SK-N-SH (cell line): ENCODE measurements around the gene GLIS1.

Experiments used
- EZH2phosphoT487 ChIP-seq: fragments of 200-600 bp; sonication (generic); IDR thresholded peaks from 2 replicates; pipeline ENCODE4 v1.6.1; 2017; ENCODE audit warnings: low read depth, mixed run types, mild to moderate bottlenecking, antibody characterized with exemption, moderate library complexity, borderline replicate concordance
- FOXM1 ChIP-seq: IDR thresholded peaks from 2 replicates; pipeline ENCODE4 v1.4.0; 2012; ENCODE audit warnings: low read depth, mild to moderate bottlenecking
- GATA2 ChIP-seq: sonication (generic); formaldehyde crosslinking; IDR thresholded peaks from 2 replicates; pipeline ENCODE4 v1.5.0; 2020; ENCODE audit warnings: mild to moderate bottlenecking, missing genetic modification reagents
- NFIC ChIP-seq: IDR thresholded peaks from 2 replicates; pipeline ENCODE4 v1.4.0; 2012; ENCODE audit warnings: borderline replicate concordance
- NRF1 ChIP-seq: IDR thresholded peaks from 2 replicates; pipeline ENCODE4 v1.6.1; 2012; ENCODE audit warnings: low read depth, mild to moderate bottlenecking, low read length
- POLR2AphosphoS5 ChIP-seq: IDR thresholded peaks from 2 replicates; pipeline ENCODE4 v1.6.1; 2012; ENCODE audit warnings: low read depth, low read length
- RAD21 ChIP-seq: IDR thresholded peaks from 2 replicates; pipeline ENCODE4 v1.6.1; 2012; ENCODE audit warnings: mild to moderate bottlenecking, low read length
- REST ChIP-seq: IDR thresholded peaks from 2 replicates; pipeline ENCODE4 v1.6.1; 2012; ENCODE audit warnings: mild to moderate bottlenecking, low read depth, low read length, moderate library complexity
- RFX5 ChIP-seq: IDR thresholded peaks from 2 replicates; pipeline ENCODE4 v1.6.1; 2012; ENCODE audit warnings: mild to moderate bottlenecking, improper control_type of control experiment, low read length
- SIN3A ChIP-seq: IDR thresholded peaks from 2 replicates; pipeline ENCODE4 v1.6.1; 2012; ENCODE audit warnings: low read depth, mild to moderate bottlenecking, low read length, moderate library complexity, borderline replicate concordance
- TAF1 ChIP-seq: IDR thresholded peaks from 2 replicates; pipeline ENCODE4 v1.6.1; 2012; ENCODE audit warnings: low read depth, mild to moderate bottlenecking, low read length, moderate library complexity, borderline replicate concordance
- TCF12 ChIP-seq: IDR thresholded peaks from 2 replicates; pipeline ENCODE4 v1.4.0; 2012
- TEAD4 ChIP-seq: IDR thresholded peaks from 2 replicates; pipeline ENCODE4 v1.4.0; 2012; ENCODE audit warnings: mild to moderate bottlenecking, borderline replicate concordance; ENCODE audit not compliant: insufficient read depth
- TF ChIP-seq, protein P1 (sequence below): fragments of 200-600 bp; sonication (generic); IDR thresholded peaks from 2 replicates; pipeline ENCODE4 v1.6.1; 2017; ENCODE audit warnings: antibody characterized with exemption, mild to moderate bottlenecking, moderate library complexity

DNA sequence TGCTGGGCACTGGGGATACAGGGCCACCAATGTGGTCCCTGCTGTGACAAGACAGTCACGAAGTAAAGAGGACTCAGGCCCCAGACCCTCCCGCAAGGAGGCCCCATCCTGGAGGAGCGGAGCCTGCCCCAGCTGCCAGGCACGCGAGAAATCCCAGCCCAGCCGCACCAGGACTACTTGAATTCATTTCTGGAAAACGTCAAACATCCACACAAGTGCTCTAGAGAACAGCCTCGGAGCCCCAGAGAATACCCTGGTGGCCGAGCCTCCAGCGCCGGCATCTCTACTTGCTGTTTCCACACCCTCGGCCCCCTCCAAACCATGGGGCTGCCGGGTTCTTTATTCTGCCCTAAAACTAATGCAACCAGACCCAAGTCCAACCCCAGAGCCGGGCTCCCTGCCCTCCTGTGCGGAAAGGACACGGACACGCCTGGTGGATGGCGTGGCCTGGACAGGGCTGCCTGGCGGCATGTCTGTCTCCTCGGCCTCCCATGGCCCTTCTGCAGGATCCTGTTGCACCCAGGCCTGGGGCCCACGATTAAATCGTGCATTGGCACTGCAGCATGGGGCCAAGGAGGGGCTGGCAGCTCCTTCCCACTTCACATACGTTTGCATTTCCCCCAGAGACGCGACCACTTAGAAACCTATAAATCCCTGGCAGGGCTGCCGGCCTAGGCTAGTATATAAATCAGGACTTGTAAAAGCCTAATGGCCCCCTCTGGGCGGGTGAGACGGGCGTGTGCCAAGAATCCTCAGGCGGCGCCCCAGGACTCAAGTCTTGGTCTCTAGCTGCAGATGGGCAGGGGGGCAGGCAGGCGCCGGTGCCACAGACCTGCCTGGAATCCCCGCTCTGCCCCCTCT lies 238.5 kb downstream of the GLIS1 start:
- TF ChIP-seq SIN3A = no peak
- TF ChIP-seq POLR2AphosphoS5 = no peak
- TF ChIP-seq FOXM1 = no peak
- TF ChIP-seq, protein P1, sequence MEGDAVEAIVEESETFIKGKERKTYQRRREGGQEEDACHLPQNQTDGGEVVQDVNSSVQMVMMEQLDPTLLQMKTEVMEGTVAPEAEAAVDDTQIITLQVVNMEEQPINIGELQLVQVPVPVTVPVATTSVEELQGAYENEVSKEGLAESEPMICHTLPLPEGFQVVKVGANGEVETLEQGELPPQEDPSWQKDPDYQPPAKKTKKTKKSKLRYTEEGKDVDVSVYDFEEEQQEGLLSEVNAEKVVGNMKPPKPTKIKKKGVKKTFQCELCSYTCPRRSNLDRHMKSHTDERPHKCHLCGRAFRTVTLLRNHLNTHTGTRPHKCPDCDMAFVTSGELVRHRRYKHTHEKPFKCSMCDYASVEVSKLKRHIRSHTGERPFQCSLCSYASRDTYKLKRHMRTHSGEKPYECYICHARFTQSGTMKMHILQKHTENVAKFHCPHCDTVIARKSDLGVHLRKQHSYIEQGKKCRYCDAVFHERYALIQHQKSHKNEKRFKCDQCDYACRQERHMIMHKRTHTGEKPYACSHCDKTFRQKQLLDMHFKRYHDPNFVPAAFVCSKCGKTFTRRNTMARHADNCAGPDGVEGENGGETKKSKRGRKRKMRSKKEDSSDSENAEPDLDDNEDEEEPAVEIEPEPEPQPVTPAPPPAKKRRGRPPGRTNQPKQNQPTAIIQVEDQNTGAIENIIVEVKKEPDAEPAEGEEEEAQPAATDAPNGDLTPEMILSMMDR = no peak
- TF ChIP-seq RFX5 = no peak
- no peak for TF ChIP-seq TAF1
- TF ChIP-seq TEAD4 = no peak
- no peak for TF ChIP-seq GATA2 (CRISPR knock-in tag)
- no peak for TF ChIP-seq NFIC
- TF ChIP-seq NRF1 = no peak
- no peak for TF ChIP-seq RAD21
- TF ChIP-seq EZH2phosphoT487 = no peak
- no peak for TF ChIP-seq TCF12
- no peak for TF ChIP-seq REST
